OCI-LY7 (cell line): Measurements from ENCODE around the gene GABRB3. TPM values are rescaled to one million over a fixed set of nuclear protein-coding genes. Genes with fewer than 3 reads are reported as not detected.

ENCODE experiments used
- BruUV-seq: library from RNA; stranded (reverse); fragments of 400-500 nt; replicated peaks from 2 replicates; lab custom pipeline; 2021; lab: Mats Ljungman, UMichigan
- CTCF ChIA-PET: fragments of 300-600 bp; sonication (Branson Sonifier 250); formaldehyde crosslinking; loops from one replicate; lab custom pipeline; 2022; ENCODE audit warnings: antibody characterized with exemption; ENCODE audit not compliant: unreplicated experiment; lab: Charles Lee
- POLR2A ChIA-PET: fragments of 300-600 bp; sonication (Branson Sonifier 250); formaldehyde crosslinking; loops from one replicate; lab custom pipeline; 2022; ENCODE audit warnings: antibody characterized with exemption; lab: Charles Lee
- DNase-seq: peaks from one replicate; pipeline ENCODE4 v3.0.0-alpha.2; 2015; ENCODE audit warnings: low spot score
- H2AFZ ChIP-seq: fragments of 200-600 bp; sonication (generic), shearing (Covaris generic); 2 replicates; pipeline ENCODE4 v1.6.1; 2014; ENCODE audit warnings: mild to moderate bottlenecking, antibody characterized with exemption, low read length, moderate library complexity
- H3K27ac ChIP-seq: fragments of 200-600 bp; sonication (generic); 2 replicates; pipeline ENCODE4 v1.5.1; 2014; ENCODE audit warnings: mixed run types, low read depth, mild to moderate bottlenecking, moderate library complexity, low read length, inconsistent platforms; ENCODE audit not compliant: poor library complexity, severe bottlenecking
- H3K36me3 ChIP-seq: fragments of 200-600 bp; sonication (generic); 2 replicates; pipeline ENCODE4 v1.6.1; 2014; ENCODE audit warnings: mild to moderate bottlenecking, antibody characterized with exemption, low read length, moderate library complexity, mixed read lengths; ENCODE audit not compliant: insufficient read depth
- H3K4me1 ChIP-seq: fragments of 200-600 bp; sonication (generic); 2 replicates; pipeline ENCODE4 v1.5.1; 2014; ENCODE audit warnings: mild to moderate bottlenecking, low read length; ENCODE audit not compliant: insufficient read depth, poor library complexity, severe bottlenecking
- H3K4me2 ChIP-seq: fragments of 200-600 bp; sonication (generic); 2 replicates; pipeline ENCODE4 v1.6.1; 2014; ENCODE audit warnings: mild to moderate bottlenecking, low read length
- H3K4me3 ChIP-seq: fragments of 200-600 bp; sonication (generic); 2 replicates; pipeline ENCODE4 v1.5.1; 2014; ENCODE audit warnings: mild to moderate bottlenecking, low read depth, low read length; ENCODE audit not compliant: poor library complexity, severe bottlenecking
- H3K79me2 ChIP-seq: fragments of 200-600 bp; sonication (generic); 2 replicates; pipeline ENCODE4 v1.6.1; 2016; ENCODE audit warnings: low read depth, mild to moderate bottlenecking, low read length, moderate library complexity, mixed read lengths; ENCODE audit not compliant: insufficient read depth
- H3K9me2 ChIP-seq: fragments of 200-600 bp; sonication (generic); 2 replicates; pipeline ENCODE4 v1.6.1; 2016; ENCODE audit warnings: mild to moderate bottlenecking, low read length, mixed read lengths; ENCODE audit not compliant: insufficient read depth
- H3K9me3 ChIP-seq: fragments of 200-600 bp; sonication (generic); 2 replicates; pipeline ENCODE4 v1.6.1; 2014; ENCODE audit warnings: mild to moderate bottlenecking, mixed run types, low read length, mixed read lengths
- H4K20me1 ChIP-seq: fragments of 200-600 bp; sonication (generic); 2 replicates; pipeline ENCODE4 v1.6.1; 2014; ENCODE audit warnings: mild to moderate bottlenecking, antibody characterized with exemption, low read length, moderate library complexity, mixed read lengths; ENCODE audit not compliant: insufficient read depth
- CTCF ChIP-seq: fragments of 200-600 bp; sonication (generic); conservative IDR thresholded peaks from 2 replicates; pipeline ENCODE4 v1.5.1; 2014; ENCODE audit warnings: mild to moderate bottlenecking, antibody characterized with exemption, low read length, moderate library complexity, mixed read lengths
- EZH2phosphoT487 ChIP-seq: fragments of 200-600 bp; sonication (generic); IDR thresholded peaks from 2 replicates; pipeline ENCODE4 v1.6.1; 2018; ENCODE audit warnings: low read depth, borderline replicate concordance, mild to moderate bottlenecking, mixed run types, antibody characterized with exemption, low read length, moderate library complexity, mixed read lengths
- intact Hi-C: fragments of 100-400 bp; cut with micrococcal nuclease; formaldehyde crosslinking; loops from one replicate; pipeline ENCODE4 v1.10.0; 2022; ENCODE audit not compliant: unreplicated experiment
- total RNA-seq, 2 experiments: library from RNA; depleted of rRNA in 1 of 2; stranded (reverse); fragments of >200 nt in 1 of 2; shearing (Covaris generic) in 1 of 2; gene quantifications; 2 replicates each; pipeline ENCODE4 v1.2.3, GENCODE V29; 2014 to 2022

The GABRB3 gene
- total RNA-seq, 2 experiments from 2014 or later = 2.8 to 6.5 TPM

DNA sequence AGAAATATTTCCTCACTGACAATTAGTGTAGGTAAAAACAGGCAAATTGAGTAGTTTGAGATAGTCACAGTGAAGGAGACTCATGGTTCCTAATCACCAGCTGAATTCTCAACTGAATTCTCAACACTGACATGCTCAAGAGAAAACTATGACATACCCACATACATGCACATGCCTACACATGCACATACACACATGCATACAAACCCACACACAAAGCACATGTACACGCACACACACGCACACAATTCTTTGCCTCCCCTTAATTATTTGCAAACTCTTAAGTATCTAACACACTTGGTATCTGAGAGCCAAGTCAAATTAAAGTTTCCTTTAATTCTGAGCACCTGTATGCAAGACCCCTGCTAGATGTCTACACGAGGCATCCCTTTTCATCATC is 111.8 kb downstream of the GABRB3 start:
- no peaks in the 10 kb centered on the region for H3K9me2 ChIP-seq
- H3K79me2 ChIP-seq = no peaks in the 10 kb centered on the region
- CTCF ChIA-PET = no interaction called here
- H3K4me1 ChIP-seq = peaks cover 5% of the 10 kb centered on the region
- no peaks in the 10 kb centered on the region for H3K36me3 ChIP-seq
- POLR2A ChIA-PET = interaction anchor here (0.6 kb wide), 1 partner anchor 1698 kb away, joined by 3 read pairs; no protein-coding TSS in a partner anchor
- no peak for TF ChIP-seq CTCF
- no peak for TF ChIP-seq EZH2phosphoT487
- intact Hi-C loops = no loop called here
- H3K4me2 ChIP-seq = no peak overlapping the region
- H3K9me3 ChIP-seq = no peaks in the 10 kb centered on the region
- H4K20me1 ChIP-seq = no peaks in the 10 kb centered on the region
- no peak overlapping the region for H3K27ac ChIP-seq
- DNase-seq = no peak
- H3K4me3 ChIP-seq = no peak overlapping the region
- H2AFZ ChIP-seq = no peak overlapping the region
- no TSS peak for BruUV-seq

- POLR2A ChIA-PET = no interaction called here
- H3K4me1 ChIP-seq = peaks cover 5% of the 10 kb centered on the region
- intact Hi-C loops = no loop called here
- no peaks in the 10 kb centered on the region for H3K79me2 ChIP-seq
- H4K20me1 ChIP-seq = no peaks in the 10 kb centered on the region
- H3K36me3 ChIP-seq = no peaks in the 10 kb centered on the region
- H3K9me3 ChIP-seq = no peaks in the 10 kb centered on the region
- H3K9me2 ChIP-seq = no peaks in the 10 kb centered on the region
- no peak overlapping the region for H3K27ac ChIP-seq
- no TSS peak for BruUV-seq
- no peak for DNase-seq
- no peak overlapping the region for H3K4me3 ChIP-seq
- CTCF ChIA-PET = no interaction called here
- H3K4me2 ChIP-seq = no peak overlapping the region
- TF ChIP-seq EZH2phosphoT487 = no peak
- no peak for TF ChIP-seq CTCF
- no peak overlapping the region for H2AFZ ChIP-seq
These were observed 112.6 kb downstream of the GABRB3 start for GRCh38 chr15:26660241-26660640.

DNA sequence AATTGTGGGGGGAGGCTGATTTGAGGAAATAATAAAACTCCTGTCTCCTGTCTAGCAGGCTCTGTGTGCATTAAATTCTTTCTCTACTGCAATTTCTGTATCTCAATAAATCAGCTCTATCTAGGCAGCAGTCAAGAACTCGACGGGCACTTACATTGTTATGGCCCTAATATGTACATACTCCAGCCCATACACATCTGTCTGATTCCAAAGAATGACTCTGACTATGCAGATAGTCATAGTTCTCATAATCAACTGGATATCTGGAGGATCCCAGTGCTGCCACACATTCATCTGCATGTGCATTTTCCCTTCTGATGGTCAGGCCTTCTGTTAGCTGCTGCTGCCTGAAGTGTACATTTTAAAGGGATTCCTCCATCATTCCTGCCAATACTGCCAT is 114.6 kb downstream of the GABRB3 start:
- Histone ChIP-seq H3K36me3 (no peaks in the 10 kb centered on the region), H3K4me3 (no peak overlapping the region), H3K79me2 (no peaks in the 10 kb centered on the region), H3K27ac (no peak overlapping the region), H4K20me1 (no peaks in the 10 kb centered on the region), H3K9me2 (no peaks in the 10 kb centered on the region), H3K9me3 (no peaks in the 10 kb centered on the region), H2AFZ (no peak overlapping the region), H3K4me2 (no peak overlapping the region), H3K4me1 (peaks cover 5% of the 10 kb centered on the region)
- intact Hi-C loops = no loop called here
- DNase-seq = no peak
- no TSS peak for BruUV-seq
- CTCF ChIA-PET = no interaction called here
- POLR2A ChIA-PET = no interaction called here
- TF ChIP-seq CTCF = no peak
- no peak for TF ChIP-seq EZH2phosphoT487
